ENCODE measurements around the gene HIBCH.
A peak's percentile ranks its signal among the peaks of the same experiment; 100 is the strongest.

DNA sequence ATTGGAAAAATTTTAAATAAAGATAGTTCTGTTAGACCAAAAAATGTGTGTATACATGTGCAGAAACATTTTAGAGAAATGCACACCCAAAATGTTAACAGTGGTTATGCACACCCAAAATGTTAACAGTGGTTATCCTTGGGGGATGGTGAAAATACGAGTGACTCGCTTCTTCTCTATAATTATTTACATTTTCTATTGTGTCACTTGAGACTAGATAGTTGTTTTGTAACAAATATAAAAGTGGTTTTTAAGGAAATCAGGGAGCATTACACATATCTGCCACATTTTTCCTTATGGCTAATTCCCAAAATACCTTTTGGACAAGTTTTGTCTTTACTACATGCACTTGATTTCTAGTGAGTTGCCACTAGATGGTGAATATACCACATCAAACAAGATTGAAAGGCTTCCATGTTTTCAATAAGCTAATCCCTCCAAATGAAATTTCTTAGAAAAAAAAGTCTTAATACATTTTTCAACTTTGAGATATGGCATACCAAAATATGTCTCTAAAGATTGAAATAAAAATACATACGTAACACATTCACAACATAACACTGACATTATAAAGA is 9.0 kb upstream of the HIBCH start:
- TF ChIP-seq, protein P1, sequence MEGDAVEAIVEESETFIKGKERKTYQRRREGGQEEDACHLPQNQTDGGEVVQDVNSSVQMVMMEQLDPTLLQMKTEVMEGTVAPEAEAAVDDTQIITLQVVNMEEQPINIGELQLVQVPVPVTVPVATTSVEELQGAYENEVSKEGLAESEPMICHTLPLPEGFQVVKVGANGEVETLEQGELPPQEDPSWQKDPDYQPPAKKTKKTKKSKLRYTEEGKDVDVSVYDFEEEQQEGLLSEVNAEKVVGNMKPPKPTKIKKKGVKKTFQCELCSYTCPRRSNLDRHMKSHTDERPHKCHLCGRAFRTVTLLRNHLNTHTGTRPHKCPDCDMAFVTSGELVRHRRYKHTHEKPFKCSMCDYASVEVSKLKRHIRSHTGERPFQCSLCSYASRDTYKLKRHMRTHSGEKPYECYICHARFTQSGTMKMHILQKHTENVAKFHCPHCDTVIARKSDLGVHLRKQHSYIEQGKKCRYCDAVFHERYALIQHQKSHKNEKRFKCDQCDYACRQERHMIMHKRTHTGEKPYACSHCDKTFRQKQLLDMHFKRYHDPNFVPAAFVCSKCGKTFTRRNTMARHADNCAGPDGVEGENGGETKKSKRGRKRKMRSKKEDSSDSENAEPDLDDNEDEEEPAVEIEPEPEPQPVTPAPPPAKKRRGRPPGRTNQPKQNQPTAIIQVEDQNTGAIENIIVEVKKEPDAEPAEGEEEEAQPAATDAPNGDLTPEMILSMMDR (conservative IDR thresholded peaks at IDR 0.05; ENCODE audit: low read depth, low read length), result peak; percentile 36
- TF ChIP-seq POLR2A (IDR thresholded peaks at IDR 0.05; ENCODE audit: low read depth, low read length) (no peak), CHD1 (IDR thresholded peaks at IDR 0.05; ENCODE audit: low read depth, low read length) (no peak)
